Measurements from ENCODE around the gene IRF2BP2. TPM values are rescaled to one million over a fixed set of nuclear protein-coding genes. Genes with fewer than 3 reads are reported as not detected.

The IRF2BP2 gene
- 123 and 126 TPM in 2 replicates for total RNA-seq
- 86.0 TPM for total RNA-seq (2013)
- 255 and 261 TPM in 2 replicates for polyA plus RNA-seq
- 195 and 237 TPM in 2 replicates for polyA minus RNA-seq

DNA sequence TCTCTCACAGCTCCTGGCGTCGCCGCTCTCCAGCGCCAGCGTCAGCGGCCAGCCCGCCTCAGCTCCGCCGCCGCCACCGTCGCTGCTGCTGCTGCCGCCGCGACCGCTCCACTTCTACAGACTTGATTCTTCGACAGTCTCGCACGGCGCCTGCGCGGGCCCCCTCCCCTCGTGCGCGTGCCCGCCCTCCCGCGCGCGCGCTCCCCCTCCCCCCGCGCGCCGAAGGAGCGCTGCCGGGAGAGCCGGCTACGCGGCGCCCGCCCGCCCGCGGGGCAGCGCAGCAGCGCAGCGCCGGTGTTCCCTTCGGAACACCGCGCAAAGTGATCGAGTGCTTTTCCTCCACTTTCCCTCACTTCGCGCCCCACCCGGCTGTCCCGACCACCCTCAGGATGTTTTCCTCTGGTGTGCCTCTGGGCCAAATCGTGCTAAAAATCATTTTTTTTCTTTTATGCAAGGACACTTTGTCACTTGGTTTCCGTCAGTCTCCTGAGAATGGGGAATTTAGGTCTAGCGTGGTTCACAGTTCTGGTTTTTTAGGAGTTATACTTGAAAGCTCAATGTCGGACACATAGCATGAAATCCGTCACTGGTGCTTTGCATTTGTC, at the start of gene IRF2BP2:
Gene IRF2BP2 (minus strand): TSS at position 118 of the 605 bp plus-strand sequence. CDS start 684 bp downstream, outside the sequence.
- H3K27ac ChIP-seq (ENCODE audit: low read length in 2 of 2) = peak within 1 kb of the TSS; percentile 78 to 94
- H2AFZ ChIP-seq (ENCODE audit: insufficient read depth, low read depth, low read length, poor library complexity, severe bottlenecking) = peak within 1 kb of the TSS; percentile 50
- Mint-ChIP-seq H3K4me1 (peaks cover 57% of the 10 kb centered on the region), H3K27me3 (no peaks in the 10 kb centered on the region), H3K27ac (peak within 1 kb of the TSS; percentile 99), H3K9me3 (ENCODE audit: insufficient read depth) (no peaks in the 10 kb centered on the region), H3K4me3 (peak within 1 kb of the TSS; percentile 98)
- intact Hi-C loops (cut with micrococcal nuclease) = loop anchor here (1.0 to 5.0 kb wide), 7 partner anchors 11 to 717 kb away; partner anchors contain the start of genes ARID4B and GGPS1
- peaks cover 0 to 7% of the 10 kb centered on the region in 2 experiments for H3K36me3 ChIP-seq (replicated peaks in 1 of 2; ENCODE audit: control extremely low read depth in 1 of 2, control insufficient read depth in 1 of 2, extremely low read depth in 1 of 2, insufficient read depth in 2 of 2, low read length in 1 of 2)
- ChIA-PET CTCF (interaction anchor here (0.6 to 7.3 kb wide), 7 partner anchors 11 to 475 kb away, joined by 3 to 70 read pairs (median 4); no protein-coding TSS in a partner anchor), POLR2A (interaction anchor here (0.6 to 4.8 kb wide), 11 partner anchors 10 to 473 kb away, joined by 3 to 50 read pairs (median 6); no protein-coding TSS in a partner anchor)
- no peaks in the 10 kb centered on the region for H3K27me3 ChIP-seq (replicated peaks in 1 of 4; ENCODE audit: control extremely low read depth in 1 of 4, control insufficient read depth in 3 of 4, insufficient read depth in 4 of 4, low read length in 3 of 4)
- peaks cover 0 to 4% (median 0%) of the 10 kb centered on the region in 3 donors for H3K9me3 ChIP-seq (ENCODE audit: control extremely low read depth in 1 of 3, control insufficient read depth in 2 of 3, insufficient read depth in 1 of 3, low read length in 2 of 3)
- ATAC-seq (ENCODE audit: low read depth) = peak; percentile 25
- H3K4me3 ChIP-seq (ENCODE audit: control extremely low read depth in 1 of 5, extremely low read depth in 1 of 5, insufficient read depth in 1 of 5, low read depth in 2 of 5, low read length in 4 of 5) = peak within 1 kb of the TSS; percentile 54 to 95 (median 73)
- peak within 1 kb of the TSS; percentile 94 for H3K4me2 ChIP-seq (replicated peaks; ENCODE audit: low read depth, low read length, poor library complexity, severe bottlenecking)
- TF ChIP-seq, protein P1, sequence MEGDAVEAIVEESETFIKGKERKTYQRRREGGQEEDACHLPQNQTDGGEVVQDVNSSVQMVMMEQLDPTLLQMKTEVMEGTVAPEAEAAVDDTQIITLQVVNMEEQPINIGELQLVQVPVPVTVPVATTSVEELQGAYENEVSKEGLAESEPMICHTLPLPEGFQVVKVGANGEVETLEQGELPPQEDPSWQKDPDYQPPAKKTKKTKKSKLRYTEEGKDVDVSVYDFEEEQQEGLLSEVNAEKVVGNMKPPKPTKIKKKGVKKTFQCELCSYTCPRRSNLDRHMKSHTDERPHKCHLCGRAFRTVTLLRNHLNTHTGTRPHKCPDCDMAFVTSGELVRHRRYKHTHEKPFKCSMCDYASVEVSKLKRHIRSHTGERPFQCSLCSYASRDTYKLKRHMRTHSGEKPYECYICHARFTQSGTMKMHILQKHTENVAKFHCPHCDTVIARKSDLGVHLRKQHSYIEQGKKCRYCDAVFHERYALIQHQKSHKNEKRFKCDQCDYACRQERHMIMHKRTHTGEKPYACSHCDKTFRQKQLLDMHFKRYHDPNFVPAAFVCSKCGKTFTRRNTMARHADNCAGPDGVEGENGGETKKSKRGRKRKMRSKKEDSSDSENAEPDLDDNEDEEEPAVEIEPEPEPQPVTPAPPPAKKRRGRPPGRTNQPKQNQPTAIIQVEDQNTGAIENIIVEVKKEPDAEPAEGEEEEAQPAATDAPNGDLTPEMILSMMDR (IDR thresholded peaks at IDR 0.05) = no peak
- no peak for TF ChIP-seq EZH2 (IDR thresholded peaks at IDR 0.05; ENCODE audit: borderline replicate concordance, insufficient read depth, low read depth, low read length, poor library complexity, severe bottlenecking)
- H4K20me1 ChIP-seq (ENCODE audit: control insufficient read depth, insufficient read depth, low read length, poor library complexity, severe bottlenecking) = peaks cover 20% of the 10 kb centered on the region
- DNase-seq = peak; percentile 92
- peaks cover 34% of the 10 kb centered on the region for H3K79me2 ChIP-seq (ENCODE audit: control insufficient read depth, insufficient read depth, low read length)
- peak within 1 kb of the TSS; percentile 81 for H3K9ac ChIP-seq (ENCODE audit: low read length)
- peaks cover 50% of the 10 kb centered on the region in 2 donors for H3K4me1 ChIP-seq (ENCODE audit: control insufficient read depth in 2 of 2, insufficient read depth in 2 of 2, low read length in 2 of 2)
- 0% methylated on average over 62 of the region's 62 CpGs for WGBS (ENCODE audit: insufficient coverage)

DNA sequence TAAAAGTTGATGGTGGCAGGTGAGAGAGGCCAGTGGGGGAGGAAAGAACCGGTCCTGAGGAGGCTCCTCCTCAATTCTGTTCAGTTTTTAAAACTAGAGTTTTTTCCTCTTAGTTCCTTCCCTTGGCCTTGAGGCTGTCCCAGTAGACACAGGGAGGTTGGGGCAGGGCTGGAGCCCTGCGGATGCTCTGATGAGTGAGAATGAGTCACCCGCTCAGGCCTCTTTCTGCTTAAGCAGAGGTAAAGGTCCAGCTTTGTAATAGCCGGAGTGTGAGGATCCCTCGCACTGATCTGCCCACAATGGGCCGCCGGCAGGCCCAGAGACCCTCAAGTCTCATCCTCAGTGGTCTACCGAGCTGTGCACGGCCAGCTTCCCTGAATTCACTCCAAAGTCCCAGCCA, 49.6 kb upstream of the IRF2BP2 start:
- no peak overlapping the region for H2AFZ ChIP-seq (ENCODE audit: insufficient read depth, low read depth, low read length, poor library complexity, severe bottlenecking)
- TF ChIP-seq EZH2 (IDR thresholded peaks at IDR 0.05; ENCODE audit: borderline replicate concordance, insufficient read depth, low read depth, low read length, poor library complexity, severe bottlenecking) = no peak
- TF ChIP-seq, protein P1 (IDR thresholded peaks at IDR 0.05) = no peak
- H3K4me3 ChIP-seq (ENCODE audit: control extremely low read depth in 1 of 5, extremely low read depth in 1 of 5, insufficient read depth in 1 of 5, low read depth in 2 of 5, low read length in 4 of 5) = no peak overlapping the region
- no peak overlapping the region for H3K27ac ChIP-seq (ENCODE audit: low read length in 2 of 2)
- no peaks in the 10 kb centered on the region for H3K9me3 Mint-ChIP-seq (ENCODE audit: insufficient read depth)
- no peaks in the 10 kb centered on the region for H3K79me2 ChIP-seq (ENCODE audit: control insufficient read depth, insufficient read depth, low read length)
- H3K9ac ChIP-seq (ENCODE audit: low read length) = no peak overlapping the region
- H4K20me1 ChIP-seq (ENCODE audit: control insufficient read depth, insufficient read depth, low read length, poor library complexity, severe bottlenecking) = no peaks in the 10 kb centered on the region
- POLR2A ChIA-PET = no interaction called here
- intact Hi-C loops (cut with micrococcal nuclease) = no loop called here
- ATAC-seq (ENCODE audit: low read depth) = no peak
- no peak overlapping the region for H3K4me2 ChIP-seq (replicated peaks; ENCODE audit: low read depth, low read length, poor library complexity, severe bottlenecking)
- H3K4me1 Mint-ChIP-seq = peaks cover 5% of the 10 kb centered on the region
- H3K36me3 ChIP-seq (replicated peaks in 1 of 2; ENCODE audit: control extremely low read depth in 1 of 2, control insufficient read depth in 1 of 2, extremely low read depth in 1 of 2, insufficient read depth in 2 of 2, low read length in 1 of 2) = no peaks in the 10 kb centered on the region
- H3K27me3 Mint-ChIP-seq = no peaks in the 10 kb centered on the region
- CTCF ChIA-PET = no interaction called here
- no peak for DNase-seq
- no peaks in the 10 kb centered on the region for H3K9me3 ChIP-seq (ENCODE audit: control extremely low read depth in 1 of 3, control insufficient read depth in 2 of 3, insufficient read depth in 1 of 3, low read length in 2 of 3)
- WGBS (ENCODE audit: insufficient coverage) = 97% methylated on average over 6 of the region's 9 CpGs
- no peak overlapping the region for H3K4me3 Mint-ChIP-seq
- H3K27me3 ChIP-seq (replicated peaks in 1 of 4; ENCODE audit: control extremely low read depth in 1 of 4, control insufficient read depth in 3 of 4, insufficient read depth in 4 of 4, low read length in 3 of 4) = no peaks in the 10 kb centered on the region
- H3K27ac Mint-ChIP-seq = no peak overlapping the region
- peaks cover 0 to 3% of the 10 kb centered on the region in 2 donors for H3K4me1 ChIP-seq (ENCODE audit: control insufficient read depth in 2 of 2, insufficient read depth in 2 of 2, low read length in 2 of 2)
